Transverse colon (tissue), 4 donors: Measurements from ENCODE around the gene AHNAK. TPM values are rescaled to one million over a fixed set of nuclear protein-coding genes. Genes with fewer than 3 reads are reported as not detected.
A peak's percentile ranks its signal among the peaks of the same experiment; 100 is the strongest.

ENCODE experiments used
- DNase-seq: peaks from one replicate; pipeline ENCODE4 v3.0.0-alpha.2; 2019
- H3K27ac ChIP-seq, 4 donors: fragments of 200-600 bp; sonication (generic); 2 replicates each; pipeline ENCODE4 v1.5.1; 2016 to 2018; ENCODE audit warnings: inconsistent platforms in 4 of 4
- H3K27me3 ChIP-seq: fragments of 200-600 bp; sonication (generic); 2 replicates; pipeline ENCODE4 v1.5.1; 2017; ENCODE audit warnings: inconsistent platforms
- H3K36me3 ChIP-seq, 4 donors: fragments of 200-600 bp; sonication (generic); 2 replicates each; pipeline ENCODE4 v1.5.1; 2017 to 2019; ENCODE audit warnings: inconsistent platforms in 4 of 4
- H3K4me1 ChIP-seq, 4 donors: fragments of 200-600 bp; sonication (generic); 2 replicates each; pipeline ENCODE4 v1.5.1; 2017 to 2020; ENCODE audit warnings: inconsistent platforms in 4 of 4
- H3K4me3 ChIP-seq, 4 donors: fragments of 200-600 bp; sonication (generic); 1 replicate in 1 of 4; 2 replicates in 3 of 4; pipeline versions ENCODE4 v1.5.1 to v1.6.1; 2017 to 2019; ENCODE audit warnings: inconsistent platforms in 4 of 4
- H3K9me3 ChIP-seq, 2 donors: fragments of 200-600 bp; sonication (generic); 2 replicates each; pipeline ENCODE4 v1.5.1; 2017 to 2019; ENCODE audit warnings: inconsistent platforms in 2 of 2
- EP300 ChIP-seq: sonication (generic); formaldehyde crosslinking; IDR thresholded peaks from one replicate; pipeline ENCODE4 v1.6.1; 2017; ENCODE audit warnings: antibody characterized with exemption, low read depth
- POLR2A ChIP-seq: fragments of 450-650 bp; IDR thresholded peaks from one replicate; pipeline ENCODE4 v1.6.1; 2016; ENCODE audit warnings: antibody characterized with exemption, mild to moderate bottlenecking, moderate library complexity
- POLR2AphosphoS5 ChIP-seq, 3 donors: sonication (generic); formaldehyde crosslinking; IDR thresholded peaks; one replicate each; pipeline ENCODE4 v1.6.1; 2016; ENCODE audit warnings: antibody characterized with exemption in 3 of 3
- WGBS, 2 donors: methylation state at CpG; one replicate each; pipeline ENCODE4 v1.1.5; 2018; ENCODE audit warnings: low coverage in 1 of 2; 5-methylcytosine and 5-hydroxymethylcytosine counted together
- in situ Hi-C, 4 donors: fragments of 200-750 bp; cut with MboI; loops; one replicate each; pipeline versions ENCODE4 v1.15.0 to v1.15.1; 2017; ENCODE audit warnings: low sequenced_read_pairs in 3 of 4, low pct_ligation_motif_present in 1 of 4, low pct_unique_long_range_greater_than_20kb in 1 of 4
- intact Hi-C: fragments of 100-400 bp; cut with DNase I; formaldehyde crosslinking; loops from one replicate; pipeline ENCODE4 v1.15.1; 2023; ENCODE audit warnings: low total_unique reads
- total RNA-seq, 4 donors: library from RNA; depleted of rRNA; stranded (reverse); fragments of >200 nt; gene quantifications; one replicate each; pipeline ENCODE4 v1.1.0, GENCODE V29; 2016
- TF ChIP-seq, protein P1 (sequence below), 5 experiments: fragments of 200-600 bp in 3 of 5; fragments of 450-650 bp in 2 of 5; sonication (generic) in 3 of 5; IDR thresholded peaks; 1 replicate in 2 of 5; 2 replicates in 3 of 5; pipeline ENCODE4 v1.5.1; 2016 to 2017; ENCODE audit warnings: antibody characterized with exemption in 5 of 5, inconsistent platforms in 3 of 5, mild to moderate bottlenecking in 2 of 5, moderate library complexity in 1 of 5

AHNAK gene
- total RNA-seq, 4 donors from 2014 or later: 561 to 1,032 (median 742) TPM

DNA sequence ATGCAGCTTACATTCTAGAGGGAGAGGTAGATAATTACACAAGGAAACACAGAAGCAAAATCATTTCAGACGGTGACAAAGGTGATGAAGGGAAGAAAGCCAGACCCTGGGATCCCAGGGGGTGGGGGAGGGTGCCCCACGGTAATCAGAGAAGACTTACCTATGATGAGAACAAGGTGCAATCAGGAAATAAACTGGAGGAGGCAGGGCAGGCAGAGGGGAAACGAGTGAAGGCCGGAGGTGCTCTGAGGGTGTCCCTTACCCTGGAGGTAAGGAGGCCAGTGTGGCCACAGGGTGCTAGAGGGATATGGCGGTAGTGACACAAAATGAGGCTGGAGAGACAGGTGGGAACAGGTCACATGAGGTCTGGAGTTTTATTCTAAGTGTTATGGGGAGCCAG, 141.7 kb downstream of the AHNAK start:
- Histone ChIP-seq H3K4me1 (peaks cover 28 to 34% (median 31%) of the 10 kb centered on the region in 4 donors), H3K27me3 (no peaks in the 10 kb centered on the region), H3K4me3 (no peak overlapping the region), H3K27ac (no peak overlapping the region), H3K36me3 (no peaks in the 10 kb centered on the region), H3K9me3 (no peaks in the 10 kb centered on the region)
- in situ Hi-C loops: loop anchor here in 1 of 4 donors (25.0 kb wide), 1 partner anchor 282 kb away; the partner anchor contains the start of genes LRRN4CL and UBXN1
- intact Hi-C loops: no loop called here
- 56 to 73% methylated on average over 5 of the region's 5 CpGs for WGBS, 2 donors
- TF ChIP-seq EP300: no peak
- TF ChIP-seq POLR2AphosphoS5 (IDR thresholded peaks at IDR 0.05): no peak
- TF ChIP-seq, protein P1, sequence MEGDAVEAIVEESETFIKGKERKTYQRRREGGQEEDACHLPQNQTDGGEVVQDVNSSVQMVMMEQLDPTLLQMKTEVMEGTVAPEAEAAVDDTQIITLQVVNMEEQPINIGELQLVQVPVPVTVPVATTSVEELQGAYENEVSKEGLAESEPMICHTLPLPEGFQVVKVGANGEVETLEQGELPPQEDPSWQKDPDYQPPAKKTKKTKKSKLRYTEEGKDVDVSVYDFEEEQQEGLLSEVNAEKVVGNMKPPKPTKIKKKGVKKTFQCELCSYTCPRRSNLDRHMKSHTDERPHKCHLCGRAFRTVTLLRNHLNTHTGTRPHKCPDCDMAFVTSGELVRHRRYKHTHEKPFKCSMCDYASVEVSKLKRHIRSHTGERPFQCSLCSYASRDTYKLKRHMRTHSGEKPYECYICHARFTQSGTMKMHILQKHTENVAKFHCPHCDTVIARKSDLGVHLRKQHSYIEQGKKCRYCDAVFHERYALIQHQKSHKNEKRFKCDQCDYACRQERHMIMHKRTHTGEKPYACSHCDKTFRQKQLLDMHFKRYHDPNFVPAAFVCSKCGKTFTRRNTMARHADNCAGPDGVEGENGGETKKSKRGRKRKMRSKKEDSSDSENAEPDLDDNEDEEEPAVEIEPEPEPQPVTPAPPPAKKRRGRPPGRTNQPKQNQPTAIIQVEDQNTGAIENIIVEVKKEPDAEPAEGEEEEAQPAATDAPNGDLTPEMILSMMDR (IDR thresholded peaks at IDR 0.05): no peak
- no peak for TF ChIP-seq POLR2A
- DNase-seq: no peak

DNA sequence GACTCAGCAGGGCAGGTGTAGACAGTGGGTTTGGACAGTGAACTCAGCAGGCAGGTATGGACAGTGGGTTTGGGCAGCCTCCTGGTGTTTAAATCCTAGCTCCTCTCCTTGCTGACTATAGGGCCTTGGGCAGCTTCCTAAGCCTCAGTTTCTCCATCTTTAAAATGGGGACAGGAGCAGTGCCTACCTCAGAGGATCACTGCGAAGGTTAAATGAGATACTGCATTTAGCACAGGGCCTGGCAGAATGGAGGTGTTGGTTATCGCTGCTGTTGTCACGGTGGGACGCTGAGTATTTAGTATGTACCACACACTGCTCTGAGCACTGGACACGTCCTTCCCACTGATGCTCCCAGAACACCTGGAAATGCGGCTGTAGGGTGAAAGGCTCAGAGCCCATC, 142.2 kb downstream of the AHNAK start:
- intact Hi-C loops: no loop called here
- Histone ChIP-seq H3K4me3 (no peak overlapping the region), H3K36me3 (no peaks in the 10 kb centered on the region), H3K27ac (no peak overlapping the region), H3K27me3 (no peaks in the 10 kb centered on the region), H3K4me1 (peaks cover 33 to 39% (median 36%) of the 10 kb centered on the region in 4 donors), H3K9me3 (no peaks in the 10 kb centered on the region)
- no peak for DNase-seq
- no peak for TF ChIP-seq EP300
- TF ChIP-seq, protein P1 (IDR thresholded peaks at IDR 0.05): no peak
- no peak for TF ChIP-seq POLR2AphosphoS5 (IDR thresholded peaks at IDR 0.05)
- TF ChIP-seq POLR2A: no peak
- in situ Hi-C loops: loop anchor here in 1 of 4 donors (25.0 kb wide), 1 partner anchor 283 kb away; the partner anchor contains the start of genes LRRN4CL and UBXN1
- 94% methylated on average over 6 of the region's 6 CpGs; no CpG with 5 or more reads in 1 of the 2 donors for WGBS, 2 donors

DNA sequence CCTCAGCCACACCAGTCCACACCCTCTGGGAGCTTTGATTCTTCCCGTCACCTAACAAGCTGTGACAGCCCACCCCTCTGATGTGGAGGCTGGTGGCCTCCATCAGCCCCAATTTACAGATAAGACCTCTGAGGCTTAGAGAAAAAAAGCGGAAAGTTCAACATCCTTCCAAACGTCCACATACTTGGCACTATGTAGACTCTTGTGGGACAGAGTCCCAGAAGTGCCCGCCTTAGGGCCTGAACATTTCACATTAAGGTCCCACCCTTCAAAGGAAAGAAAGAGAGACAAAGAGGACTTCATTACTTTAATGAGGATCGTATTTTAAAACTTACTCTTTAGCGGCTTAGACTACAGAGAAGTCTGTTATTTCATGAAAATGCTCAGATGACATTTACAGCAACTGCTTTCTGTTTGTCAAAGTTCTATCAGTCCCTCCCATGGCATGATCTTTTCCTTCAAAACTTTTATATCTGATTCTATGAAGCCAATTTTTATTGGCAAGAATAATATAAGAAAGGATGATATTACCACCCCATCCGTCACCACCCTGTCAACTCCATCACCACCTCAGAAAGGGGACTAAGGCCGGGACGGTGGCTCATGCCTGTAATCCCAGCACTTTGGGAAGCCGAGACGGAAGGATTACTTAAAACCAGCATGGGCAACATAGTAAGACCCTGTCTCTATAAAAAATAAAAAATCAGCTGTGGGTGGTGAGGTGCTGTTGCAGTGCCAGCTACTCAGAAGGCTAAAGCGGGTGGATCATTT, 143.5 kb downstream of the AHNAK start:
- Histone ChIP-seq H3K27ac (peak overlapping the region; percentile 79 to 91 (median 84)), H3K4me3 (no peak overlapping the region), H3K27me3 (no peaks in the 10 kb centered on the region), H3K9me3 (no peaks in the 10 kb centered on the region), H3K4me1 (peaks cover 45 to 51% (median 46%) of the 10 kb centered on the region in 4 donors), H3K36me3 (no peaks in the 10 kb centered on the region)
- 72 to 85% methylated on average over 8 to 12 of the region's 12 CpGs for WGBS, 2 donors
- intact Hi-C loops: no loop called here
- in situ Hi-C loops: loop anchor here in 1 of 4 donors (25.0 kb wide), 1 partner anchor 284 kb away; the partner anchor contains the start of genes LRRN4CL and UBXN1
- TF ChIP-seq POLR2A (no peak), EP300 (no peak), POLR2AphosphoS5 (IDR thresholded peaks at IDR 0.05) (no peak)
- TF ChIP-seq, protein P1 (IDR thresholded peaks at IDR 0.05): no peak
- no peak for DNase-seq

DNA sequence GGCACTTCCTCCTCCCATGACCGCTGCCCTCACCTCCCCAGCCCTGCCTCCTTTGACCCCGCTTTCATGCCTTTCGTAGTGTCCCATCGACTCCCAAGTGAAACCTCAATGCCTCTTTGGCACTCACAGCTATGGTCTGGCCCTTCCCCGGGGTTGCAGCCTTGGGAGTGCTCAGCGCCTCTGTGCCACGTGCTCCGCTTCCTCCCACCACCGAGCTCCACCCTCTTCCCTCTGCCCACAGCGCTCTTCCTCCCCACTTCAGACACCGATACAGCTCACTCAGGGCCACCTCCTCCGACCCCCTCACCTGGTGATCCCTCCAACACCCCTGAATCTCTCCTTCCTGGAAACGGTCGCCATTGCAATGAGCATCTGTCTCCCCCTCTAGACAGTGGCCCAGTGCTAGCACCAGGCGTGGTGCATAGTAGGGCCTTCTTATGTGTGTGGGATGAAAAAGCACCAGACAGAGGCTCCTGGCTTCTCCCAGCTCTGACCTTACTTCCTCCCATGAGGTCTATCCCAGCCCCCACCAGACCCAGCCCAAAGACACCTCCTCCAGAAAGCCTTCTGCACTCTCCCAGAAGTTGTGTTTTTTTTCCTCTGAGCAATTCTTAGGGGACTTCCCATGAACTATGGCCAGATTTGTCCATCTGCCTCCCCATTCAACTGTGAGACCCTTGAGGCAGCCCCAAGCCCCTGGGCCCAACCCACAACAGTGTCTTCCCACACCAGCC, 144.2 kb downstream of the AHNAK start:
- DNase-seq: peak; percentile 49
- intact Hi-C loops: no loop called here

More for the DNA sequence above, 144.2 kb downstream of the AHNAK start:
- no peaks in the 10 kb centered on the region for H3K36me3 ChIP-seq
- peaks cover 50 to 56% (median 50%) of the 10 kb centered on the region in 4 donors for H3K4me1 ChIP-seq
- 60% methylated on average over 15 of the region's 15 CpGs; no CpG with 5 or more reads in 1 of the 2 donors for WGBS, 2 donors
- no peak overlapping the region for H3K4me3 ChIP-seq
- in situ Hi-C loops: loop anchor here in 1 of 4 donors (25.0 kb wide), 1 partner anchor 285 kb away; the partner anchor contains the start of genes LRRN4CL and UBXN1
- no peaks in the 10 kb centered on the region for H3K27me3 ChIP-seq
- TF ChIP-seq POLR2AphosphoS5 (IDR thresholded peaks at IDR 0.05) (no peak), POLR2A (no peak), EP300 (no peak)
- H3K9me3 ChIP-seq: no peaks in the 10 kb centered on the region
- H3K27ac ChIP-seq: peak overlapping the region; percentile 79 to 91 (median 84)
